ENCODE data around the gene OPTN.
"Not testable (repeated sequence)": the region's sequence is repeated elsewhere in the genome, so short reads cannot be mapped to it uniquely, and the experiment has no call there.

The OPTN gene

DNA sequence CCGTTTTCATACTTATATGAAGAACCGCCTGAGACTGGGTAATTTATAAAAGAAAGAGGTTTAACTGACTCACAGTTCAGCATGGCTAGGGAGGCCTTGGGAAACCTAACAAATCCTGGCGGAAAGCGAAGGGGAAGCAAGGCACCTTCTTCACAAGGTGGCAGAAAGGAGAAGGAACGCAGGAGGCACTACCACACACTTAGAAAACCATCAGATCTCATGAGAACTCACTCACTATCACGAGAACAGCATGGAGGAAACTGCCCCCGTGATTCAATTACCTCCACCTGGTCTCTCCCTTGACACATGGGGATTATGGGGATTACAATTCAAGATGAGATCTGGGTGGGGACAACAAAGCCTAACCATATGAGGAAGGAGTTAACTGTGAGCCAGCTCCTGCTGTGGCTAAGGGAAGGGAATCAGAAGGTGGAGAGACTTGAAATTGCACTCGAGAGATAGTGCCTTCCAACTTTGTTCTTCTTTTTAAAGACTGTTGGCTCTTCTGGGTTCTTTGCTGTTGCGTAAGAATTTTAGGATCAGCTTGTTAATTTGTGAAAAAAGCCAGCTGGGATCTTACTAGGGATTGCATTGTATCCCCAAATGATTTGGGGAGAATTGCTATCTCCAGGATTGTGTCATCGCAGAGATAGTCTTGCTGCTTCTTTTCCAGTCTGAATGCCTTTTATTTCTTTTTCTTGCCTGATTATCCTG is 21.0 kb downstream of the OPTN start:
- no peak for DNase-seq (ENCODE audit: low spot score)

GRCh38 chr10:13121500-13121854 is 21.5 kb downstream of the OPTN start:
- DNase-seq (ENCODE audit: low spot score) = no peak

GRCh38 chr10:13136651-13137050 is 36.7 kb downstream of the OPTN start:
- no peak for DNase-seq (ENCODE audit: low spot score)

GRCh38 chr10:13139150-13139549 is 39.2 kb downstream of the OPTN start:
- no peak for DNase-seq (ENCODE audit: low spot score)

DNA sequence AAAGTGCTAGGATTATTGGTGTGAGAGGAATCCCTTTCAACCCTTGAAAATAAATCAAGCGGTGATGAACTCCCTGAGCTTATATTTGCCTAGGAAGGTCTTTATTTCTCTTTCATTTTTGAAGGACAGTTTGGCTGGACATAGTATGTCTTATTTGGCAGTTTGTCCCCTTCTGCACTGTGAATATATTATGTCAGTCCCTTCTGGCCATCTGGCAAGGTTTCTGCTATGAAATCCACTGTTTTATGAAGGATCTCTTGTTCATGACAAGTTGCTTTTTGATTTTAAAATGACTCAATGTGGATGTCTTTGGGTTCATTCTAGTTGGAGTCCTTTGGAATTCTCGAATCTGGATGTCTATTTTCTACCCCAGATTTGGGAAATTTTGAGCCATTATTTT is 39.7 kb downstream of the OPTN start:
- DNase-seq (ENCODE audit: low spot score) = no peak

DNA sequence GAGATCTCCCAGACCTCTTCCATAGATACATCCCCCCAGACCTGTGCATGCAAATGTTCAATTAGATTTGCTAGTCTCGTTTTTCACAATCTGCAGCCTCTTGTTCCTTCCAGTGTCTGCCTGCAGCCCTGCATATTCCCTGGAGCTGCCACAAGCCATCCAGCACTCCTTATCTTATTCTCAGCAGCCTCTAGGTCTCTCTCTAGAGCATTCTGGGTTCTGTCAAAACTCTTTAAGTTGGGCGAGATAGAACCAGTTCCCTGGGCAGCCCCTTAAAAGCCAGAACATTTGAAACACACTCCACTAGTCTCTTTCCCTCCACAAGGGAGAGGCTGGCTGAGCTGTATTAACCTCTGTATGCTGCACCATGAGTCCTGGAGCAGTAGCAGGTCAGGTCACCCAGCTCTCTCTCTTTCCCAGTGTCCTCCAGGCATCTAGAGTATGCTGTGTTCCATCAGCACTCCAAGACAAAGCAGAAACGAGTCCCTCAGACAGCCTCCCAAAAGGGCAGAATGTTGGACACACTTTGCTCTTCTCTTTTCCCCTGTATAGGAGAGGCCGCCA is 40.7 kb downstream of the OPTN start:
- DNase-seq (ENCODE audit: low spot score) = no peak

GRCh38 chr10:13143766-13144165 is 43.8 kb downstream of the OPTN start:
- no peak for DNase-seq (ENCODE audit: low spot score)

- DNase-seq (ENCODE audit: low spot score) = no peak
Measured at GRCh38 chr10:13144814-13145213, 44.9 kb downstream of the OPTN start.

DNA sequence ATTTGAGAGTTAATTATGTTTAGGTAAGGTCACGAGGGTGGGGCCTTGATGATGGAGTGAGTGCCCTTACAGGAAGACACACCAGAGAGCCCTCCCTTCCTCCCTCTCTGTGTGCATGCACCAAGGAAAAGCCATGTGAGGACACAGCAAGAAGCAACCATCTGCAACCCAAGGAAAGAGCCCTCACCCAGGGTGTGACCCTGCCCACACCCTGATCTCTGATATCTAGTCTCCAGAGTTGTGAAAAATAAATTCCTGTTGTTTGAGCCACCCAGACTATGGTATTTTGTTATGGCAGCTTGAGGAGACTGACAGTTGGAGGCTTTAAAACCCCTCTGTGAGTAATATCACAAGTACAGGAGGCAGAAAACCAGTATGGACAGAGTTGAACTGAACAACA is 46.4 kb downstream of the OPTN start:
- no peak for DNase-seq (ENCODE audit: low spot score)

- no peak for DNase-seq (ENCODE audit: low spot score)
Measured at GRCh38 chr10:13147161-13147560, 47.2 kb downstream of the OPTN start.

DNA sequence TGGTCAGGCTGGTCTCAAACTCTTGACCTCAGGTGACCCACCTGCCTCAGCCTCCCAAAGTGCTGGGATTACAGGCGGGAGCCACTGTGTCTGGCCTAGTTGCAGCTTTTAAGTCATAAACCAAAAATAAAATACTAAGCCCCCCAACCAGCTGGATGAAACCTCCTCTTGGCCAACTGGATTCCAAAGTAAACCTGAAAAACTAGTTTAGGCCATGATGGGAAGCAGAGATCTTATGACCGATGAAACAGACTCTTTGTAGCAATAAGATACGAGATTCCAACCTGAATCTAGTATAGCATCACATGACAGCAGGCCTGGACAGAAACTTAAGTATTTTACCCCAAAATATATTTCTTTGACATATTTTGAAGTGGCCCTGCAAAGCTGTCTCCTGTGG is 52.3 kb downstream of the OPTN start:
- DNase-seq (ENCODE audit: low spot score) = no peak

- not testable (repeated sequence) for DNase-seq (ENCODE audit: low spot score)
Measured at GRCh38 chr10:13155860-13156259, 55.9 kb downstream of the OPTN start.

DNA sequence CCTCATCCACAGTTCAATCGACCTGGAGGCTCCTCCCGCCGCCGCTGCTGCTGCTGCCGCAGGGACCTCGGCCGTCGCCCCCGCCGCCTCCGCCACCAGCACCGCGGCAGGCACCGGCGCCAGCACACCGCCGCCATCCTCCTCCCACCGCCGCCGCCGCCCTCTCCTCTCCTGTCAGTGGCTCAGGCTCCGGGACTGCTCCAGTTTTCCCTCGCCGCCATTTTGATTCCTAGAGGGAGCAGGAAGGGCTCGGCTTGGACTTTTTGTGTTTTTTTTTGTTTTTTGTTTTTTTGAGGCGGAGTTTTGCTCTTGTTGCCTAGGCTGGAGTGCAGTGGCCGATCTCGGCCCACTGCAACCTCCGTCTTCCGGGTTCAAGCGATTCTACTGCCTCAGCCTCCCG is 58.4 kb downstream of the OPTN start:
- no peak for DNase-seq (ENCODE audit: low spot score)

DNA sequence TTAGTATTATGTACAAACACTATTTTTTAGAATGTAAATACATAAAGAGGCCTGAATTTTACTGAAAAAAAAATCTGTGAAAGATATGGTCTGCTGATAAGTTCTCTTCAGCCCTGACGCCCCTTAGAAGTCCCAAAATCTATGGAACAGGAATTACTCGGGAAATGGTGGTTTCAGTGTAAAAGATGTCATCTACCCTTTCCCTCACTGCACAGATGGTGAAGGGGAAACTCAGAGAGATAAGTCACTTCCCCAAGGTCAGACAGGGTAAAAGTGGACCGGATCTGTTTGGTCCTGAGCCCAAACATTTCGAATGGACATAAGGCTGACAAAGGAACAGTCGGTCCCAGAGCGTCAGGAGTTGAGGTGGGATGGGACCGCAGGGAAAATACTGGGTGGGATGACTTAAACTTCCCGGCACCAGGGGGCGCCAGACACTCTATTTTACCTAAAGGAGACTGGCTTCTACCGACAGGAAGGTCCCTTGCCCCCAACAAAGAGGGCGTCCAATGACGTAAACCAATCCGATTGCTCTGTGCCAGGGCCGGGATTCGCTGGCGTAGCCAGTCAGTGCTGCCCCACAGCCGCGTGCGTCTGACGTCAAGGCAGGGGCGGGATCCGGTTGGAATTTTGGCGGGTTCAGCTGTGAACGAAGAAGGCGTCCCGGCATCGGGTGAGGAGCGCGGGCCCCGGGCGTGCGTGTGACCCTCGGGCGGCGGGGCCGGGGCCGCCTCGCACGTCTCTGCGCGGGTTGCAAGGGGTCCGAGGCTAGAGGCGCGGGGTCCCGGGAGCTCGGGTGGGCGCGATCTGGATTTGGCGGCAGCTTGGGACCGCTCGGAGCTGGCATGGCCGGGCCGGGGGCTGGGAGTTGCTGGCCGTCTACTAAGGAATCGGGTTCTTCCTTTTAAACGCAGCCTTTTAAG is 61.2 kb downstream of the OPTN start, which contains the start of gene MCM10:
Gene MCM10, plus strand, starts transcription at position 625 of the 923 bp plus-strand sequence. CDS start 2,645 bp downstream, outside the sequence.
- peak; percentile 99 for DNase-seq (ENCODE audit: low spot score)

- peak; percentile 11 for DNase-seq (ENCODE audit: low spot score)
Measured at GRCh38 chr10:13161857-13162271, 61.9 kb downstream of the OPTN start.

GRCh38 chr10:13163859-13164258 is 63.9 kb downstream of the OPTN start:
- no peak for DNase-seq (ENCODE audit: low spot score)

- DNase-seq (ENCODE audit: low spot score) = no peak
Measured at GRCh38 chr10:13165177-13165576, 65.2 kb downstream of the OPTN start.

- no peak for DNase-seq (ENCODE audit: low spot score)
Measured at GRCh38 chr10:13167568-13167967, 67.6 kb downstream of the OPTN start.

GRCh38 chr10:13168781-13169180 is 68.8 kb downstream of the OPTN start:
- no peak for DNase-seq (ENCODE audit: low spot score)

DNA sequence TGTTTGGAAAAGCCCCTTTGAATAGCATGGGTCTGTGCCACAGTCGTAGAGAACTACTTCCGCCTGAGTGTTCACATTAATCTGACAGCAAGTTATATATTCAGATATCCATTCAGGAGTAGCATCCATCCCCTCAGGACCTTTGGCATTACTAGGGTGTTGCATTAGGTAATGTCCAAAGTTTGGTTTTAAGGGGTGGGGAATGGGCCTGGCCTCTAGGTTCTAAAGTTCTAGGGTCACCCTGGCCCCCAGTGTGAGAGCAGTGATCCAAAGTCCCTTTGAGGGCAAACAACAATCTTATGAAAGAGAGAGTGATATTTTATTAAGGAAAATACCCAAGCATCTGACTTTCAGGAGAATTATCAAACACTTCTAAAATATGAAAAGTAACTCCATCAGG is 73.7 kb downstream of the OPTN start:
- DNase-seq (ENCODE audit: low spot score) = no peak

DNA sequence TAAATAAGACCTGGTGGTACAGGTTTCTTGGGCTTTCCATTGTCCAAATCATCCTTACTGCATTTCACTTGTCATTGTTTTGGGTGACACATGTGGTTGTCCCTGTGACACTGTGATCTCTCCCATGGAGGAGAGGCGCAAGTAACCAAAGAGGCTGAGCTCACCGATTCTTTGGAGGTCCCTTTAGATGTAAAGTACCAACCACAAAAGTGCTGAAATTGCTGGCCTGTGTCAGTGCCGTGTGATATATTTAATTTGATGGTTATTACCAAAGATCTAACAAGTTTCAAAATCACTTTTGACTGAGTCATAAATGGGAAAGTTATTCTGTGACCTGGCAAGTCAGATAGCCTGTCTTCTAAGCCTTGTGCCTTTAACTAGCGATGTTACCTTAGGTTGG is 80.8 kb downstream of the OPTN start:
- DNase-seq (ENCODE audit: low spot score) = no peak

DNA sequence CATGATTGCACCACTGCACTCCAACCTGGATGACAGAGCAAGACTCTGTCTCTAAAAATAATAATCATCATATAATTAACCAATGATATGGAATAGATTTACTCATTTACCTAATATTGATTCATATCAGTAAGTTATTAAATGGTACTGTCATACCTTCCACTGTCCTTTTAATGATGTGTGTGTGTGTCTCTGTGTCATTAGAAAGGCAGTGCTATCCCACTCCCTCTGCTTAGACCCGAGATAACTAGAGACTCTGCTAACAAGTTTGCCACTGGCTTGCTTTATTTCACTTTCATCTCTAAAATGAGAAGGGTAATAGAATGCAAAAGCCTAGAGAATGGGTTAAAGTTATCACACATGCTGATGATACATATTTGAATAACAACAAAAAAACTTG is 82.5 kb downstream of the OPTN start:
- no peak for DNase-seq (ENCODE audit: low spot score)

DNA sequence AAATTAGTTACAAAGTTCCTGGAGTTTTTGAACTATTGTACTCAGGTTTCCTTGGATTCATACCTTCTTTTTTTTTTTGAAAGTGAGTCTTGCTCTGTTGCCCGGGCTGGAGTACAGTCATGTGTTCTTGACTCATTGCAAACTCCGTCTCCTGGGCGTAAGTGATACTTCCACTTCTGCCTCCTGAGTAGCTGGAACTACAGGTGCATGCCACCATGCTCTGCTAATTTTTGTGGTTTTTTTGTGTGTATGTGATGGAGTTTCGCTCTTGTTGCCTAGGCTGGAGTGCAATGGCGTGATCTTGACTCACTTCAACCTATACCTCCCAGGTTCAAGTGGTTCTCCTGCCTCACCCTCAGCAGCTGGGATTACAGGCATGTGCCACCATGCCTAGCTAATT is 83.7 kb downstream of the OPTN start:
- no peak for DNase-seq (ENCODE audit: low spot score)
